Activated T-helper 17 cell treated with anti-CD3 and anti-CD28 coated beads, Interleukin-2, amount 50 U/mL, for 72 hours (primary cell): Measurements from ENCODE around the gene DTNA. TPM values are rescaled to one million over a fixed set of nuclear protein-coding genes. Genes with fewer than 3 reads are reported as not detected.
"Not testable (repeated sequence)": the region's sequence is repeated elsewhere in the genome, so short reads cannot be mapped to it uniquely, and the experiment has no call there.

ENCODE experiments used
- ATAC-seq: fragments of 150-1000 bp; cut with Tn5 transposase; replicated peaks from 2 replicates; pipeline ENCODE4 v1.10.0; 2021; ENCODE audit warnings: mild to moderate bottlenecking, moderate library complexity
- H3K27ac Mint-ChIP-seq: one replicate; pipeline ENCODE4 v1.8.0; 2022; ENCODE audit warnings: mixed read lengths
- H3K27me3 Mint-ChIP-seq: one replicate; pipeline ENCODE4 v1.8.0; 2022; ENCODE audit warnings: mixed read lengths
- H3K36me3 Mint-ChIP-seq: one replicate; pipeline ENCODE4 v1.8.0; 2022; ENCODE audit warnings: low read depth, mild to moderate bottlenecking, mixed read lengths
- H3K4me1 Mint-ChIP-seq: one replicate; pipeline ENCODE4 v1.8.0; 2022; ENCODE audit warnings: mixed read lengths
- H3K4me3 Mint-ChIP-seq: one replicate; pipeline ENCODE4 v1.8.0; 2022; ENCODE audit warnings: mild to moderate bottlenecking, mixed read lengths
- H3K9me3 Mint-ChIP-seq: one replicate; pipeline ENCODE4 v1.8.0; 2022; ENCODE audit warnings: mixed read lengths
- total RNA-seq, 2 donors: library from RNA; stranded (reverse); gene quantifications; one replicate each; pipeline ENCODE4 v1.2.3, GENCODE V29; 2022

The DTNA gene
- total RNA-seq, 2 donors from 2014 or later: 0.11 to 0.15 TPM

DNA sequence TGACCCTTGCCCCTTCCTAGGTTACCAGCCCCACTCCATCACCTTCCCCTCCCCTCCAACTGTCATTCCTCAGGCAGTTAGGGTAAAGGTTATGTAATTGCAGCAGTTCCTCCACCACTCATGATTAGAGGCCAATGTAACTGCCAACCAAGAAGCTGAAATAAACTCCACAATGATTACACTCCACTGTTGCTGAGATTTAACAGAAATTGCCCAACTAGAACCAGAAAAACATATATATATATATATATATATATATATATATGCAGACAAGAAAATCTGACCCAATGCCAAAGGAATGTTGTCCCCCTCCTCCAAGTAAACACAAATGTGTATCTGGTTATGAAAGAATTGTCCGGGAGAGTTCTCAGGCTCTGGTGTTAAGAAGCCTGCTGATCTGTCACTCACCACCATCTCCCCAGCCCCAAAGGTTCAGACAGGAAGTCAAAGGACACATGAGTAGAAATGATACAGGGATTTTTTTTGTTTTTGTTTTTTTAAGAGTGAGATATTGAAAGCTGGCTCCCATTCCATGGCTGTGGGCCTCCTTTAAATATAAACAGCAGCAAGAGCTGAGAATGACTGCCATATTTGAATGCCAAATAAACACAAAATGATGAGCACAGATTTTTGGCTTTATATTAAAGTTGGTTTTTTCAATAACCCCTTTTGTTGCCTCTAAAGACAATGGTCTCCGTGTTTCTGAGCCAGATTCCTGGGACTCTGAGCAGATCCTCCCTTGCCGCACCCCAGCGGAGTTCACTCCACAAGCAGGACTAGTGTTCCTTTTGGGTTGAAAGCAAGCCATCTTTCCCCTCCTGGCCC is 204.0 kb downstream of the DTNA start:
- no peaks in the 10 kb centered on the region for H3K4me1 Mint-ChIP-seq
- ATAC-seq: no peak
- H3K27ac Mint-ChIP-seq: no peak overlapping the region
- no peaks in the 10 kb centered on the region for H3K9me3 Mint-ChIP-seq
- H3K4me3 Mint-ChIP-seq: no peak overlapping the region
- no peaks in the 10 kb centered on the region for H3K36me3 Mint-ChIP-seq
- peaks cover 4% of the 10 kb centered on the region for H3K27me3 Mint-ChIP-seq

DNA sequence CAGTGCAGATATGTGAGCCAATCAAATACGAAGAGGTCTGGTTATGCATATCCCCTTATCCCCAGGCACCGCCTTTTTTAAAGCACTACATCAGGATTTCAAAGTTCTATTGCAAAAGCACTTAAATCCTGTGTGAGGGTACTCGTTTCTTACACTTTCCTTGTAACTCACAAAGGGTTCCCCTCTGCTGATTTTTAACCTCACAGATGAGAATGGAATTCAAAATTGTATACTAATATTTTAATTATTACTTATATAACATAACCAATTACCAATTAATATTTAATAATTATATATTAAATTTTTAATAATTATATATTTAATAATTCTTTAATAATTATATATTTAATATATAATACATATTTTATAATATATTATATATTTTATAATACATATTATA is 204.9 kb downstream of the DTNA start:
- no peaks in the 10 kb centered on the region for H3K36me3 Mint-ChIP-seq
- H3K27me3 Mint-ChIP-seq: peaks cover 4% of the 10 kb centered on the region
- no peak overlapping the region for H3K27ac Mint-ChIP-seq
- no peak overlapping the region for H3K4me3 Mint-ChIP-seq
- no peaks in the 10 kb centered on the region for H3K9me3 Mint-ChIP-seq
- no peaks in the 10 kb centered on the region for H3K4me1 Mint-ChIP-seq
- ATAC-seq: no peak

DNA sequence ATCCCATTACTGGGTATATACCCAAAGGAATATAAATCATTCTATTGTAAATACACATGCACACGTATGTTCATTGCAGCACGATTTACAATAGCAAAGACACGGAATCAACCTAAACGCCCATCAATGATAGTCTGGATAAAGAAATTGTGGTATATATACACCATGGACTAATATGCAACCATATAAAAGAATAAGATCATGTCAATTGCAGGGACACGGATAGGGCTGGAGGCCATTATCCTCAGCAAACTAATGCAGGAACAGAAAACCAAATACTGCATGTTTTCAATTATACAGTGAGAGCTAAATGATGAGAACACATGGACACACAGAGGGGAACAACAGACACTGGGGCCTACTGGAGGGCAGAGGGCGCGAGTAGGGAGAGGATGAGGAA is 206.4 kb downstream of the DTNA start:
- not testable (repeated sequence) for ATAC-seq, H3K4me1 Mint-ChIP-seq, H3K36me3 Mint-ChIP-seq, H3K27me3 Mint-ChIP-seq, H3K4me3 Mint-ChIP-seq, H3K27ac Mint-ChIP-seq, H3K9me3 Mint-ChIP-seq

GRCh38 chr18:34918856-34919255 is 208.8 kb downstream of the DTNA start:
- H3K9me3 Mint-ChIP-seq: no peaks in the 10 kb centered on the region
- no peak overlapping the region for H3K27ac Mint-ChIP-seq
- H3K27me3 Mint-ChIP-seq: peaks cover 6% of the 10 kb centered on the region
- H3K4me3 Mint-ChIP-seq: no peak overlapping the region
- H3K36me3 Mint-ChIP-seq: no peaks in the 10 kb centered on the region
- H3K4me1 Mint-ChIP-seq: no peaks in the 10 kb centered on the region
- no peak for ATAC-seq

GRCh38 chr18:34921226-34921625 is 211.1 kb downstream of the DTNA start:
- ATAC-seq: no peak
- H3K9me3 Mint-ChIP-seq: peaks cover 5% of the 10 kb centered on the region
- H3K36me3 Mint-ChIP-seq: no peaks in the 10 kb centered on the region
- H3K4me3 Mint-ChIP-seq: no peak overlapping the region
- no peak overlapping the region for H3K27ac Mint-ChIP-seq
- peaks cover 8% of the 10 kb centered on the region for H3K27me3 Mint-ChIP-seq
- no peaks in the 10 kb centered on the region for H3K4me1 Mint-ChIP-seq

- peaks cover 5% of the 10 kb centered on the region for H3K9me3 Mint-ChIP-seq
- H3K4me3 Mint-ChIP-seq: no peak overlapping the region
- no peak overlapping the region for H3K27ac Mint-ChIP-seq
- no peaks in the 10 kb centered on the region for H3K36me3 Mint-ChIP-seq
- no peak for ATAC-seq
- H3K27me3 Mint-ChIP-seq: peaks cover 8% of the 10 kb centered on the region
- no peaks in the 10 kb centered on the region for H3K4me1 Mint-ChIP-seq
Measured at GRCh38 chr18:34921811-34922385, 211.8 kb downstream of the DTNA start.

DNA sequence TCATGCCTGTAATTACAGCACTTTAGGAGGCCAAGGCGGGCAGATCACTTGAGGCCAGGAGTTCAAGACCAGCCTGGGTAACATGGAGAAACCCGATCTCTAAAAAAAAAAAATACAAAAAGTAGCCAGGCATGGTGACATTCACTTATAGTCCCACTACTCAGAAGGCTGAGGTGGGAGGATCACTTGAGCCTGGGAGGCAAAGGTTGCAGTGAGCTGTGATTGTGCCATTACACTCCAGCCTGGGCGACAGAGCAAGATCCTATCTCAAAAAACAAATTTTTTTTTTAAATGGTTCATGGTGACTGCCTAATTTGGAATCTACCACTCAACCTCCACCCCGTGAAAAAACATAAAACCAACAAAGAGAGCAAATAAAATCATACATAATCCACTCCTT is 212.5 kb downstream of the DTNA start:
- H3K4me3 Mint-ChIP-seq, ATAC-seq, H3K9me3 Mint-ChIP-seq, H3K27me3 Mint-ChIP-seq, H3K27ac Mint-ChIP-seq, H3K4me1 Mint-ChIP-seq, H3K36me3 Mint-ChIP-seq: not testable (repeated sequence)

GRCh38 chr18:34923911-34924310 is 213.8 kb downstream of the DTNA start:
- Mint-ChIP-seq H3K27ac (no peak overlapping the region), H3K4me3 (no peak overlapping the region), H3K36me3 (no peaks in the 10 kb centered on the region), H3K4me1 (no peaks in the 10 kb centered on the region), H3K9me3 (peaks cover 5% of the 10 kb centered on the region), H3K27me3 (peaks cover 8% of the 10 kb centered on the region)
- no peak for ATAC-seq

GRCh38 chr18:34926683-34927082 is 216.6 kb downstream of the DTNA start:
- no peaks in the 10 kb centered on the region for H3K36me3 Mint-ChIP-seq
- ATAC-seq: no peak
- no peak overlapping the region for H3K27ac Mint-ChIP-seq
- H3K4me3 Mint-ChIP-seq: no peak overlapping the region
- H3K27me3 Mint-ChIP-seq: peaks cover 8% of the 10 kb centered on the region
- H3K4me1 Mint-ChIP-seq: no peaks in the 10 kb centered on the region
- H3K9me3 Mint-ChIP-seq: peaks cover 5% of the 10 kb centered on the region

GRCh38 chr18:34928088-34928753 is 218.1 kb downstream of the DTNA start:
- H3K9me3 Mint-ChIP-seq: peaks cover 5% of the 10 kb centered on the region
- no peak overlapping the region for H3K4me3 Mint-ChIP-seq
- no peaks in the 10 kb centered on the region for H3K36me3 Mint-ChIP-seq
- peaks cover 5% of the 10 kb centered on the region for H3K27me3 Mint-ChIP-seq
- no peaks in the 10 kb centered on the region for H3K4me1 Mint-ChIP-seq
- ATAC-seq: no peak
- no peak overlapping the region for H3K27ac Mint-ChIP-seq

DNA sequence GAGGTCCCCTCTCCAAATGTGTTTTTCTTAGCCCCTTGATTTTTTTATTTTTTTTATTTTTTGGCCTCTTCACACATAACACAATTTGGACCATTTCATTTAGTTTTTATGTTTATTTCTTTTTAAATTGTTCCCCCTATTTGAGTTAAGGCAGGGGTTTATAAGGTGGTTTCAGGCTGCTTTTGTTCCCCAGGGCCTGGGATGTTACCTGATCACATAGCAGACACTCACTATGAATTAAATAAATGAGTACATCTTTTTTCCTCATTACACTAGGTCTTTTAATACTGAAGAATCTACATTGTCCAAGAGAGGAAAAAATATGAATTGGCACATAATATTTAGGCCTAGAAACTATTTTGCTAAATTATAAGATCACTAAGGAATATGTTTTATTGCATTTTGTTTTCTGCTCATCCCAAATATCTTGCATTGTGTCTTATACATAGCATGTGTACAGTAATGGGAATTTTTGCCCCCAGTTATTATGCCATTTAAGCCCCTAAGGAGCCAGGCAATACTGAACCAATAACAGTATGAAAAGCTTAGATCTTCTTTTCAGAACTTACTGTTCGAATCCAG is 218.7 kb downstream of the DTNA start:
- Mint-ChIP-seq H3K27ac (no peak overlapping the region), H3K4me3 (no peak overlapping the region), H3K27me3 (peaks cover 5% of the 10 kb centered on the region), H3K36me3 (no peaks in the 10 kb centered on the region), H3K4me1 (no peaks in the 10 kb centered on the region), H3K9me3 (peaks cover 5% of the 10 kb centered on the region)
- ATAC-seq: no peak

DNA sequence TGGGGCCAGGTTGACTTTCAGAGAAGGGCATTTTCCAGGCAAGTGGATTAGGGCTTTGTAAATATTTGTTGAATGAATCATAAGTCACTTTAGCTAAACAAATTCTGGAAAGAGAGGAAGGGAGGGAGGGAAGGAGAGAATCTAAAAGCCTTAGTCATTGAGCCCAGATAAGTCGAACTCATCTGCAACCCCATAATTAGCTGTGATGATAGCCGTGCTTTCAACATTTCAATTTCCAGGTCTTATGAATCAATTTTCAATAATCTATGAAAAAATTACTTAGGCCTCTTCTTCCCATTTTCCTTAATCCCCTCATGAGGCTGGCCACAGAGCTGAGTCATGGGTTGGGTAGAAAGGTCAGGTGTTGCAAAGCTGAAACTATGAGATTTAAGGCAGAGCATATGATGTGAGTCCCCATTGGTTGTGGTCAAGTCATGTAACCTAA is 219.3 kb downstream of the DTNA start:
- Mint-ChIP-seq H3K36me3 (no peaks in the 10 kb centered on the region), H3K9me3 (peaks cover 5% of the 10 kb centered on the region), H3K27me3 (peaks cover 5% of the 10 kb centered on the region), H3K4me1 (no peaks in the 10 kb centered on the region), H3K4me3 (no peak overlapping the region), H3K27ac (no peak overlapping the region)
- no peak for ATAC-seq

GRCh38 chr18:34932363-34932762 is 222.3 kb downstream of the DTNA start:
- H3K9me3 Mint-ChIP-seq: no peaks in the 10 kb centered on the region
- H3K4me1 Mint-ChIP-seq: no peaks in the 10 kb centered on the region
- no peak overlapping the region for H3K4me3 Mint-ChIP-seq
- no peak overlapping the region for H3K27ac Mint-ChIP-seq
- ATAC-seq: no peak
- H3K27me3 Mint-ChIP-seq: peaks cover under 1% of the 10 kb centered on the region
- no peaks in the 10 kb centered on the region for H3K36me3 Mint-ChIP-seq

- no peak for ATAC-seq
- Mint-ChIP-seq H3K9me3 (no peaks in the 10 kb centered on the region), H3K36me3 (no peaks in the 10 kb centered on the region), H3K4me1 (no peaks in the 10 kb centered on the region), H3K27me3 (peaks cover 4% of the 10 kb centered on the region), H3K27ac (no peak overlapping the region), H3K4me3 (no peak overlapping the region)
Measured at GRCh38 chr18:34932792-34933466, 222.8 kb downstream of the DTNA start.
